Ovary (tissue), 3 donors: ENCODE data around the gene TACR2.

Source experiments
- CTCF ChIP-seq, 3 donors: fragments of 450-650 bp in 2 of 3; fragments of 200-600 bp in 1 of 3; IDR thresholded peaks; one replicate each; pipeline versions ENCODE4 v1.5.1 to v1.8.0; 2016 to 2022; ENCODE audit warnings: antibody characterized with exemption in 3 of 3, mild to moderate bottlenecking in 1 of 3
- EP300 ChIP-seq: sonication (generic); formaldehyde crosslinking; IDR thresholded peaks from one replicate; pipeline ENCODE4 v1.6.1; 2017; ENCODE audit warnings: antibody characterized with exemption
- POLR2A ChIP-seq: fragments of 450-650 bp; IDR thresholded peaks from one replicate; pipeline ENCODE4 v1.6.1; 2017; ENCODE audit warnings: antibody characterized with exemption, mild to moderate bottlenecking, moderate library complexity
- donor health status: DM: no; HTN: no; CAD: no.

GRCh38 chr10:69456880-69457693, 40.4 kb upstream of the TACR2 start:
- TF ChIP-seq CTCF (IDR thresholded peaks at IDR 0.05) (no peak), POLR2A (no peak), EP300 (no peak)
